ENCODE results near the gene APOBEC4. TPM values are rescaled to one million over a fixed set of nuclear protein-coding genes. Genes with fewer than 3 reads are reported as not detected.

The APOBEC4 gene
- total and polyA plus RNA-seq, 2 of the 13 experiments (the other 11 are each of a cell fraction or from before 2014, with no cell fraction given), result not detected

DNA sequence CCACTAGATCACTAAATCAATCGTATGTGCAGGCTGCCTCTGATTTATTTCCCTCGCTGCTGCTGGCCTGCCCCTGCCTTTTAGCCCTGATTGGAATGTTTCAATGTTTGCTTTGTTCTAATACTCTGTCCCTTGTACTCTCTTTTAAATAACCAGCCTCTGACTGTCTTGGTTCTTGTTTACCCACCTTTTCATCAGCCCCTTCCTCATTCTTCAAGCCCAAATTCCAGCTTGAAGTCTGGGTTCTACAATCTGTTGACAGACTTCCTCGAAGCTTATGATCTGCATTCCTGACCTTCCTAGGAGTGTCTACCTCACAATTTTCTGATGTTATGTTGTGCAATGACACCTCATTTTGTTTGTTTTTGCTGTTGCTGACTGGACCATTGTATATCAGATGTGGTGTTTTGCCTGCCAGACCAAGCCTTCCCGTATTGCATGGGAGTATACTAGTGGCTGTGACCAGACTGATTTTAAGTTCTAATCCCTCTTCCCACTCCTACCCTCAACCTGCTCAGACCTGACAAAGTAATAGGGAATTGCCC, 46.6 kb upstream of the APOBEC4 start (continued):
- 0 out of 2 replicates have a peak, but pooled peaks have one; percentile 63 for TF ChIP-seq ZNF224 (CRISPR knock-in tag; IDR thresholded peaks at IDR 0.05)
- TF ChIP-seq ZNF547 (CRISPR knock-in tag; IDR thresholded peaks at IDR 0.05), result no peak
- no peak for TF ChIP-seq ZNF569 (CRISPR knock-in tag; IDR thresholded peaks at IDR 0.05; ENCODE audit: borderline replicate concordance)
- TF ChIP-seq ZSCAN30 (CRISPR knock-in tag; IDR thresholded peaks at IDR 0.05), result no peak
- TF ChIP-seq ZC3H13 (CRISPR knock-in tag; IDR thresholded peaks at IDR 0.05), result no peak
- TF ChIP-seq ZSCAN22 (CRISPR knock-in tag; IDR thresholded peaks at IDR 0.05), result no peak
- no peak for TF ChIP-seq RNF219 (CRISPR knock-in tag; IDR thresholded peaks at IDR 0.05)
- TF ChIP-seq GTF2F1 (IDR thresholded peaks at IDR 0.05; ENCODE audit: low read length), result peak; percentile 14; the same call in 1 of the 2 replicates
- no peak for TF ChIP-seq ZFY (CRISPR knock-in tag; IDR thresholded peaks at IDR 0.05)
- no peak for TF ChIP-seq ZIK1 (CRISPR knock-in tag; IDR thresholded peaks at IDR 0.05; ENCODE audit: borderline replicate concordance, low read depth)
- peak; percentile 65; the same call in 1 of the 2 replicates for TF ChIP-seq ZNF747 (CRISPR knock-in tag; IDR thresholded peaks at IDR 0.05; ENCODE audit: borderline replicate concordance)
- TF ChIP-seq, protein P1, sequence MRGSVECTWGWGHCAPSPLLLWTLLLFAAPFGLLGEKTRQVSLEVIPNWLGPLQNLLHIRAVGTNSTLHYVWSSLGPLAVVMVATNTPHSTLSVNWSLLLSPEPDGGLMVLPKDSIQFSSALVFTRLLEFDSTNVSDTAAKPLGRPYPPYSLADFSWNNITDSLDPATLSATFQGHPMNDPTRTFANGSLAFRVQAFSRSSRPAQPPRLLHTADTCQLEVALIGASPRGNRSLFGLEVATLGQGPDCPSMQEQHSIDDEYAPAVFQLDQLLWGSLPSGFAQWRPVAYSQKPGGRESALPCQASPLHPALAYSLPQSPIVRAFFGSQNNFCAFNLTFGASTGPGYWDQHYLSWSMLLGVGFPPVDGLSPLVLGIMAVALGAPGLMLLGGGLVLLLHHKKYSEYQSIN (CRISPR knock-in tag; IDR thresholded peaks at IDR 0.05; ENCODE audit: borderline replicate concordance), result no peak
- TF ChIP-seq PATZ1 (CRISPR knock-in tag; IDR thresholded peaks at IDR 0.05), result peak; percentile 78
- TF ChIP-seq HNF4G (IDR thresholded peaks at IDR 0.05; ENCODE audit: borderline replicate concordance, low read depth, low read length), result peak; percentile 65
- peak; percentile 52; the same call in 1 of the 2 replicates for TF ChIP-seq HNF4G (CRISPR knock-in tag; IDR thresholded peaks at IDR 0.05; ENCODE audit: borderline replicate concordance, low read depth)
- TF ChIP-seq KLF11 (CRISPR knock-in tag; IDR thresholded peaks at IDR 0.05), result peak; percentile 95
- TF ChIP-seq SETDB1 (CRISPR knock-in tag; IDR thresholded peaks at IDR 0.05; ENCODE audit: borderline replicate concordance), result no peak
- peak; percentile 40; the same call in 1 of the 2 replicates for TF ChIP-seq SIX1 (CRISPR knock-in tag; IDR thresholded peaks at IDR 0.05; ENCODE audit: borderline replicate concordance)
- no peak for TF ChIP-seq MLLT10 (CRISPR knock-in tag; IDR thresholded peaks at IDR 0.05)
- peak; percentile 87 for TF ChIP-seq CREM (IDR thresholded peaks at IDR 0.05)
- TF ChIP-seq CREM (CRISPR knock-in tag; IDR thresholded peaks at IDR 0.05), result no peak
- TF ChIP-seq ZNF567 (CRISPR knock-in tag; IDR thresholded peaks at IDR 0.05; ENCODE audit: borderline replicate concordance), result no peak
- TF ChIP-seq PCBP1 (IDR thresholded peaks at IDR 0.05; ENCODE audit: borderline replicate concordance, low read depth, low read length), result no peak
- TF ChIP-seq PRPF4 (IDR thresholded peaks at IDR 0.05; ENCODE audit: low read depth, low read length, poor library complexity, severe bottlenecking), result no peak
- peak; percentile 69; the same call in 1 of the 2 replicates for TF ChIP-seq SIX4 (CRISPR knock-in tag; IDR thresholded peaks at IDR 0.05)
- 0 out of 2 replicates have a peak, but pooled peaks have one; percentile 56 for TF ChIP-seq ZNF766 (CRISPR knock-in tag; IDR thresholded peaks at IDR 0.05; ENCODE audit: borderline replicate concordance)
- TF ChIP-seq ZNF777 (CRISPR knock-in tag; IDR thresholded peaks at IDR 0.05), result no peak
- peak; percentile 76 for TF ChIP-seq MEIS2 (CRISPR knock-in tag; IDR thresholded peaks at IDR 0.05)
